PC-3 (cell line): ENCODE results near the gene IGHMBP2.

Source experiments
- EZH2 ChIP-seq: fragments of 300-600 bp; sonication (generic); IDR thresholded peaks from one replicate; pipeline ENCODE4 v1.6.1; 2017; ENCODE audit warnings: antibody characterized with exemption, mild to moderate bottlenecking, low read length; ENCODE audit not compliant: unreplicated experiment
- EZH2phosphoT487 ChIP-seq: fragments of 300-600 bp; sonication (generic); IDR thresholded peaks from 2 replicates; pipeline ENCODE4 v1.6.1; 2018; ENCODE audit warnings: mild to moderate bottlenecking, antibody characterized with exemption, low read length, borderline replicate concordance
- TF ChIP-seq, protein P1 (sequence below): fragments of 300-600 bp; sonication (generic); conservative IDR thresholded peaks from 2 replicates; pipeline ENCODE4 v1.5.1; 2017; ENCODE audit warnings: antibody characterized with exemption, low read depth, mild to moderate bottlenecking, low read length

DNA sequence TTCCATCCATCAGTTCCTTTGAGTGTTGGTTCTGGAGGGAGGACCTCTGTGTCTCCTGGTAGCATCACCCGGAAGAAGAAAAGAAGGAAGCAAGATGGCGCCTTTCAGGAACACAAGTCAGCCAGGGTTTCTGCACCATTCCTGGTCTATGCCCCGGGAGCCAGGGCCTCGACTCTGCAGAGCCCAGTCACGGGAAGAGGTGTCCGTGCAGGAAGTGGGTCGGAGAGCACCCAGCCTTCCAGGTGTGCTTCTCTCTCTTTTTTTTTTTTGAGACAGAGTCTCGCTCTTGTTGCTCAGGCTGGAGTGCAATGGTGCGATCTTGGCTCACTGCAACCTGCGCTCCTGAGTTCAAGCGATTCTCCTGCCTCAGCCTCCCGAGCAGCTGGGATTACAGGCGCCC, 21.3 kb upstream of the IGHMBP2 start:
- TF ChIP-seq EZH2 (no peak), EZH2phosphoT487 (no peak)
- TF ChIP-seq, protein P1, sequence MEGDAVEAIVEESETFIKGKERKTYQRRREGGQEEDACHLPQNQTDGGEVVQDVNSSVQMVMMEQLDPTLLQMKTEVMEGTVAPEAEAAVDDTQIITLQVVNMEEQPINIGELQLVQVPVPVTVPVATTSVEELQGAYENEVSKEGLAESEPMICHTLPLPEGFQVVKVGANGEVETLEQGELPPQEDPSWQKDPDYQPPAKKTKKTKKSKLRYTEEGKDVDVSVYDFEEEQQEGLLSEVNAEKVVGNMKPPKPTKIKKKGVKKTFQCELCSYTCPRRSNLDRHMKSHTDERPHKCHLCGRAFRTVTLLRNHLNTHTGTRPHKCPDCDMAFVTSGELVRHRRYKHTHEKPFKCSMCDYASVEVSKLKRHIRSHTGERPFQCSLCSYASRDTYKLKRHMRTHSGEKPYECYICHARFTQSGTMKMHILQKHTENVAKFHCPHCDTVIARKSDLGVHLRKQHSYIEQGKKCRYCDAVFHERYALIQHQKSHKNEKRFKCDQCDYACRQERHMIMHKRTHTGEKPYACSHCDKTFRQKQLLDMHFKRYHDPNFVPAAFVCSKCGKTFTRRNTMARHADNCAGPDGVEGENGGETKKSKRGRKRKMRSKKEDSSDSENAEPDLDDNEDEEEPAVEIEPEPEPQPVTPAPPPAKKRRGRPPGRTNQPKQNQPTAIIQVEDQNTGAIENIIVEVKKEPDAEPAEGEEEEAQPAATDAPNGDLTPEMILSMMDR: no peak
